ENCODE results near the gene RNF11. TPM values are rescaled to one million over a fixed set of nuclear protein-coding genes. Genes with fewer than 3 reads are reported as not detected.

RNF11 gene
- total RNA-seq, 2 experiments from 2014 or later: 91.3 to 97.4 TPM

DNA sequence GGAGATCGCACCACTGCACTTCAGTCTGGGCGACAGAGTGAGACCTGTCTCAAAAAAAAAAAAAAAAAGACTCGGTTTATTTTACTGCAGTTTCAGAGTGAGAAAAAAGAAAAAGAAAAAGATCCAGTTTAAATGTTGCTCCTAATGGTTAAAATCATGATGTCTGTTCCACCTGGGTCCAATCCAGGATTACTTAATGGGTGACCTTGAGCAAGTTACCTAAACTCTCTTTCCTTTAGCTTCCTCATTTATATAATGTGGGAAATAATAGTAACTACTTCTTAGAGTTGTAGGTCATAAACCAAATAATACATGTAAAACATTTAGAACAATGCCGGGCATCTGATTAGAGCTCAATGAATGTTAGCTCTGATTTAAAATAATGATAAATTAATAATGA lies 19.4 kb upstream of the RNF11 start:
- Mint-ChIP-seq H3K36me3 (ENCODE audit: low read depth) (no peaks in the 10 kb centered on the region), H3K4me1 (ENCODE audit: low read depth) (peaks cover 19% of the 10 kb centered on the region), H3K27me3 (peaks cover 4% of the 10 kb centered on the region), H3K27ac (no peak overlapping the region), H3K9me3 (no peaks in the 10 kb centered on the region), H3K4me3 (no peak overlapping the region)
- Histone ChIP-seq H3K27me3 (ENCODE audit: control insufficient read depth in 1 of 2, insufficient read depth in 2 of 2, low read length in 2 of 2) (no peaks in the 10 kb centered on the region), H3K4me3 (ENCODE audit: low read length) (no peak overlapping the region), H3K9me3 (ENCODE audit: control insufficient read depth in 1 of 2, insufficient read depth in 1 of 2, low read length in 2 of 2) (no peaks in the 10 kb centered on the region), H3K4me1 (ENCODE audit: insufficient read depth, low read length) (peaks cover 7% of the 10 kb centered on the region), H3K36me3 (ENCODE audit: insufficient read depth, low read length) (no peaks in the 10 kb centered on the region), H3K27ac (ENCODE audit: low read depth in 1 of 2, low read length in 2 of 2) (no peak overlapping the region)
- ATAC-seq (ENCODE audit: poor library complexity) (no peak), DNase-seq (no peak)
- TF ChIP-seq, protein P1, sequence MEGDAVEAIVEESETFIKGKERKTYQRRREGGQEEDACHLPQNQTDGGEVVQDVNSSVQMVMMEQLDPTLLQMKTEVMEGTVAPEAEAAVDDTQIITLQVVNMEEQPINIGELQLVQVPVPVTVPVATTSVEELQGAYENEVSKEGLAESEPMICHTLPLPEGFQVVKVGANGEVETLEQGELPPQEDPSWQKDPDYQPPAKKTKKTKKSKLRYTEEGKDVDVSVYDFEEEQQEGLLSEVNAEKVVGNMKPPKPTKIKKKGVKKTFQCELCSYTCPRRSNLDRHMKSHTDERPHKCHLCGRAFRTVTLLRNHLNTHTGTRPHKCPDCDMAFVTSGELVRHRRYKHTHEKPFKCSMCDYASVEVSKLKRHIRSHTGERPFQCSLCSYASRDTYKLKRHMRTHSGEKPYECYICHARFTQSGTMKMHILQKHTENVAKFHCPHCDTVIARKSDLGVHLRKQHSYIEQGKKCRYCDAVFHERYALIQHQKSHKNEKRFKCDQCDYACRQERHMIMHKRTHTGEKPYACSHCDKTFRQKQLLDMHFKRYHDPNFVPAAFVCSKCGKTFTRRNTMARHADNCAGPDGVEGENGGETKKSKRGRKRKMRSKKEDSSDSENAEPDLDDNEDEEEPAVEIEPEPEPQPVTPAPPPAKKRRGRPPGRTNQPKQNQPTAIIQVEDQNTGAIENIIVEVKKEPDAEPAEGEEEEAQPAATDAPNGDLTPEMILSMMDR (IDR thresholded peaks at IDR 0.05): no peak
- POLR2A ChIA-PET: interaction anchor here (0.7 kb wide), 1 partner anchor 299 kb away, joined by 3 read pairs; no protein-coding TSS in a partner anchor
- CTCF ChIA-PET: no interaction called here
- intact Hi-C loops (cut with DNase I, micrococcal nuclease): no loop called here

DNA sequence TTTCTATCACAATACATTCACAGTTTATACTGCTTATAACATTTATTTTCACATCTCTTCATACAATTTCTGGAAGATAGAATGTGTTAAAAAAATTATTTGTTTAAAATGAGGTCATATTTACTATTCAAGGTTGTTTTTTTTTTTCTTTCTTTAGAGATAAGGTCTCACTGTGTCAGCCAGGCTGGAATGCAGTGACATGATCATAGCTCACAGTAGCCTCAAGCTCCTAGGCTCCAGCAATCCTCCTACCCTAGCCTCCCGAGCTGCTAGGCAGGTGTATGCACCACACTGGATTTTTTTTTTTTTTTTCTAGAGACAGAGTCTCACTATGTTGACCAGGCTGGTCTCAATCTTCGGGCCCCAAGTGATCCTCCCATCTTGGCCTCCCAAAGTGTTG lies 19.0 kb upstream of the RNF11 start:
- Mint-ChIP-seq H3K27me3 (peaks cover 4% of the 10 kb centered on the region), H3K4me1 (ENCODE audit: low read depth) (peaks cover 19% of the 10 kb centered on the region), H3K36me3 (ENCODE audit: low read depth) (no peaks in the 10 kb centered on the region), H3K27ac (no peak overlapping the region), H3K4me3 (no peak overlapping the region), H3K9me3 (no peaks in the 10 kb centered on the region)
- DNase-seq: no peak
- Histone ChIP-seq H3K9me3 (ENCODE audit: control insufficient read depth in 1 of 2, insufficient read depth in 1 of 2, low read length in 2 of 2) (no peaks in the 10 kb centered on the region), H3K4me3 (ENCODE audit: low read length) (no peak overlapping the region), H3K4me1 (ENCODE audit: insufficient read depth, low read length) (peaks cover 7% of the 10 kb centered on the region), H3K27ac (ENCODE audit: low read depth in 1 of 2, low read length in 2 of 2) (no peak overlapping the region), H3K27me3 (ENCODE audit: control insufficient read depth in 1 of 2, insufficient read depth in 2 of 2, low read length in 2 of 2) (no peaks in the 10 kb centered on the region), H3K36me3 (ENCODE audit: insufficient read depth, low read length) (no peaks in the 10 kb centered on the region)
- ChIA-PET POLR2A (no interaction called here), CTCF (interaction anchor here (0.6 kb wide), 1 partner anchor 8 kb away, joined by 3 read pairs; no protein-coding TSS in a partner anchor)
- no peak for ATAC-seq (ENCODE audit: poor library complexity)
- intact Hi-C loops (cut with DNase I, micrococcal nuclease): no loop called here
- TF ChIP-seq, protein P1 (IDR thresholded peaks at IDR 0.05): no peak

DNA sequence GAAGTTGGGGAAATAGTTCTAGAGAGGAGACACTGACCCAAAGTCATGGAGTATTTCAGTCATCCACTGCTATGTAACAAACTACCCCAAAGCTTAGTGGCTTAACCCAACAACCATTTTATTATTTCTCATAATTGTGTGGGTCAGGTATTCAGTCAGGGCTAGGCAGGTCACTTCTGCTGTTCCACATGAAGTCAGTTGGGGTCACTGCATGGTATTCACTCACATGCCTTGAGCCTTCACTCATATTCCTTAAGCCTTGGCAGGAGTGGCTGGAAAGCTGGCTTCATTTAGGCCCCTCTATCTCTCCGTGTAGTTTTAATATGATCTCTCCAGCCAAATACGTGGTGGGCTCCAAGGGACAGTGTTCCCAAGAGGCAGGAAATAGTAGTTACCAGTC lies 17.5 kb upstream of the RNF11 start:
- no peaks in the 10 kb centered on the region for H3K9me3 Mint-ChIP-seq
- no peaks in the 10 kb centered on the region for H3K9me3 ChIP-seq (ENCODE audit: control insufficient read depth in 1 of 2, insufficient read depth in 1 of 2, low read length in 2 of 2)
- no peak overlapping the region for H3K4me3 ChIP-seq (ENCODE audit: low read length)
- ChIA-PET CTCF (interaction anchor here (0.7 kb wide), 2 partner anchors 39 to 48 kb away, joined by 4 read pairs; no protein-coding TSS in a partner anchor), POLR2A (no interaction called here)
- no peak overlapping the region for H3K27ac ChIP-seq (ENCODE audit: low read depth in 1 of 2, low read length in 2 of 2)
- intact Hi-C loops (cut with DNase I, micrococcal nuclease): no loop called here
- no peaks in the 10 kb centered on the region for H3K36me3 Mint-ChIP-seq (ENCODE audit: low read depth)
- ATAC-seq (ENCODE audit: poor library complexity) (no peak), DNase-seq (no peak)
- no peak overlapping the region for H3K4me3 Mint-ChIP-seq
- peaks cover 4% of the 10 kb centered on the region for H3K27me3 Mint-ChIP-seq
- peaks cover 7% of the 10 kb centered on the region for H3K4me1 ChIP-seq (ENCODE audit: insufficient read depth, low read length)
- TF ChIP-seq, protein P1 (IDR thresholded peaks at IDR 0.05): no peak
- H3K27ac Mint-ChIP-seq: no peak overlapping the region
- peaks cover 19% of the 10 kb centered on the region for H3K4me1 Mint-ChIP-seq (ENCODE audit: low read depth)
- H3K27me3 ChIP-seq (ENCODE audit: control insufficient read depth in 1 of 2, insufficient read depth in 2 of 2, low read length in 2 of 2): no peaks in the 10 kb centered on the region
- H3K36me3 ChIP-seq (ENCODE audit: insufficient read depth, low read length): no peaks in the 10 kb centered on the region

Data from CD4-positive, alpha-beta T cell (primary cell).